HG03066 (cell line): ENCODE results near the gene AGXT.

Source experiments
- ATAC-seq: cut with Tn5 transposase; IDR thresholded peaks from one replicate; pipeline ENCODE4 v1.9.1; 2021; ENCODE audit warnings: low read depth; ENCODE audit not compliant: unreplicated experiment

The AGXT gene

DNA sequence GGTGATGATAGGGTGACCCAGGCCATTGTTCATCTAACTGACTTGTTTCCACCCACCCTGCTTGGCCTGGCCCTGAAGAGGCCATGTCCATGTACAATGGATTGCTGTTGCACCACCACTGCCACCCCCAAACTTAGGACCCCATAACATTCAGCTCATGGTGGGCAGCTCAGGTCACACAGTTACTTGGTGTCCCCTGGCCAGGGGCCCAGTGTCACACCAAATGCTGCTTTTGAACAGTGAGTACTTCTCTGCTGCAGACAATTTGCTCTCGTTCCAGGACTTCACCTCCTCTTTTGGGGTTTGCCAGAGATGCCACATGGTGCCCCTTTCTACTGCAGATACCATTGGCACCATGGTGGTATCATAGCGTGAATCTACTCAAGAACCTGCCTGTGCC is 15.6 kb downstream of the AGXT start:
- no peak for ATAC-seq

DNA sequence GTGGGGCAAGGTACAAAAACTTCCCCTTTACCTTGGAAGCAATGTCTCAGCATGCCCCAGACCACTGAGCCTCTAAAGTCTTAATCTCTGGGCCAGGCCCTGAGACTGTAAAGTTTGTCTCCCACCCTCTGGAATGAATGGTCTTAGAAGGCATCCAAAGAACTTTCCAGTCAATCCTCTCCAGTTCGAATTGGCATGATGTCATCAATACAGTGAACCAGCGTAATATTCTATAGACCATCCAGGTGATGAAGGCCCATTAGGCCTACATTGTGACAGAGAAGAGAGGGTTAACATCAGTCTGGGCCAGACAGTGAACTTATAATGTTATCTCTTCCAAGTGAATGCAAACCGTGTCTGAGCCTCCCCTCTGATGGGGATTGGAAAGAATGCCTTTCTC is 16.1 kb downstream of the AGXT start:
- ATAC-seq, result no peak

DNA sequence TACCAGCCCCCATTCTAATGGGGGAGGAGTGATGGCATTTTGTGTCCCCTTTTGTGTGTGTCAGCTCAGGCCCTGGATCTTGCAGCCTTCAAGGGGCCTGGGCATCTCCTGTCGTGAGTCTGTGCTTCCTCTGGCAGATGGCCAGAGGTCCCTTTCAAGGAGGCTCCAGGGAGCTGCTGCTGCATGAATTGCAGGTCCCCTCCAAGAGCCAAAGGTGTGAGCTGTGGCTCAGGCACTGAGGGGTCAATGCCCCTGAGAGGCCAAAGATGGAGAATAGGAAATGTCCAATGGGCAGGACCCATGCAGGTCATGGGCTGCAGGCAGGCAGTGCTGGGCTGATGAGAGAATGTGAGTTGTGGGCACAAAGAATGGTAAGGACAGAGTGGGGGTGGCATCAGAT is 16.9 kb downstream of the AGXT start:
- no peak for ATAC-seq

DNA sequence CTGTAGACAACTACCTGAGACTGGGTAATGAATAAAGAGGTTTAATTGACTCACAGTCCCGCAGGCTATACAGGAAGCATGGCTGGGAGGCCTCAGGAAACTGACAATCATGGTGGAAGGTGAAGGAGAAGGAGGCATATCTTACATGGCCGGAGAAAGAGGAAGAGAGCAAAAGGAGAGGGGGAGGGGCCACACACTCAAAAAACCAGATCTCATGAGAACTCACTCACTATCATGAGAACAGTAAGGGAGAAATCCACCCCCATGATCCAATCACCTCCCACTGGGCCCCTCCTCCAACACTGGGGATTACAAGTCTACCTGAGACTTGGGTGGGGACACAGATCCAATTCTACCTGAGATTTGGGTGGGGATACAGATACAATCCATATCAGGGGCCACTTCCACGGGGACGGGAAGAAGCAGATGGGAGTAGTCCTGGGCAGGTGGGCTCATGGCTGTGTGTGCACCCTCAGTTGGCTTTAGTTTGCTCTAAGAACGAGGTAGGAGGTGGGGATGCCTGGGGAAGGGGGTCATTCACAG is 17.5 kb downstream of the AGXT start:
- no peak for ATAC-seq

DNA sequence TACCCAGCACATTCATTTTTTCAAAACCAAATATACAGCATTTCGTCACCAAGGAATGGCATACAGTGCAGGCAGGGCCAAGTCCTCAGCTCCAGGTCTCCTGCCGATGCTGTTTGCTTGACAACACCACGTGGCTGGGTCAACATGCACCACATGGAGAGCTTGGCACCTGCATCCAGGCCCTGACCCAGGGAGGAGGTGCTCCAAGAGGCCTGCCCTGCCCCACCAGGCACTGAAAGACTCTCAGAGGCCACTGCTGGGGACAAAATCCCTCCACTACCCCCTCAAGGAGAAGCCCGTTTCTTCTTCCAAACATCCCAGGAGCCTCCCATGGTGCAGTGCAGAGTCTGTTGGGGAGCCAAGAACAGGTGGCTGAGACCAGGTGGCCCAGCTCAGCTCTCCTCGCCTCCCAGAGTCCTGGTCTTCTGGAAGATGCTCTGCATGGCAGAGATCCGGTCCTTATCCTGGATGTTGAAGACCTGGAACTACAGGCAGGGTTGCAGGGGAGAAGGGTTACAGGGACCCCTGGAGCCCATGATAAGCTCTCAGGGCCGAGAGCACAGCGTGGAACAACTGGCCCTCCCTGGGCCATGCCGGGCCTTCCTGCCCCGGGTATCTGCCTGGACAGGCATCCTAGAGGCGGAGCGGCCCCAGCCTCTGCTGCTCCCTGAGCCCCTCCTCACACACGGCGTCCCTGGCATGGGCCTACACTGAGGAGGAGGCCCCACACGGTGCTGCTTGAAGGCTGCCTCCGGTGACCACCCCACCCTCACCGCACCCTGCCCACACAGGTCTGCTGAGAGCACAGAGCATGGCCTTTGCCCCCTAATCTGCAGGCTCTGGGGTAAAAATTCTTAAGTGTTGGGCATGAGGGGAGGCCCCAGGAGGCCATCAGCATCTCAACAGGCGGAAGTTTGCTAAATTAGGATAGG is 18.3 kb downstream of the AGXT start:
- ATAC-seq, result no peak

DNA sequence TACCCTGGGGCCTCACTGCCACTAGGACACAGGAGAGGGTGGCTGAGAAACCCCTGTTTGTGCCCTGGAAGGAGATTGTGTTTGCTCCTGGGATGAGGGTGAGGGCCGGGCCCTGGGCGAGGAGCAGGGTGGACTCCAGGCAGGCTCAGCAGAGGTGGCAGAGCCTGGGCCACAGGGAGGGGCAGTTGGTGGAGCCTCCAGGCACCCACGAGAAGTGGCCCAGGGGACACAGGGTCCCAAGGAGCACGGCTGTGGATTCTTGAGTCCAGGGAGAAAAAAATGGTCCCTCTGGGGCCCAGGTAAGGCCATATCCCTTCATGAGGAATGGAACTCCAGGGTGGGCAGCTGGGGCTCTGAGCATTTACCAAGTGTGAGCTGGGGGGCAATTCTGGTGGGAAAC is 19.0 kb downstream of the AGXT start:
- no peak for ATAC-seq

DNA sequence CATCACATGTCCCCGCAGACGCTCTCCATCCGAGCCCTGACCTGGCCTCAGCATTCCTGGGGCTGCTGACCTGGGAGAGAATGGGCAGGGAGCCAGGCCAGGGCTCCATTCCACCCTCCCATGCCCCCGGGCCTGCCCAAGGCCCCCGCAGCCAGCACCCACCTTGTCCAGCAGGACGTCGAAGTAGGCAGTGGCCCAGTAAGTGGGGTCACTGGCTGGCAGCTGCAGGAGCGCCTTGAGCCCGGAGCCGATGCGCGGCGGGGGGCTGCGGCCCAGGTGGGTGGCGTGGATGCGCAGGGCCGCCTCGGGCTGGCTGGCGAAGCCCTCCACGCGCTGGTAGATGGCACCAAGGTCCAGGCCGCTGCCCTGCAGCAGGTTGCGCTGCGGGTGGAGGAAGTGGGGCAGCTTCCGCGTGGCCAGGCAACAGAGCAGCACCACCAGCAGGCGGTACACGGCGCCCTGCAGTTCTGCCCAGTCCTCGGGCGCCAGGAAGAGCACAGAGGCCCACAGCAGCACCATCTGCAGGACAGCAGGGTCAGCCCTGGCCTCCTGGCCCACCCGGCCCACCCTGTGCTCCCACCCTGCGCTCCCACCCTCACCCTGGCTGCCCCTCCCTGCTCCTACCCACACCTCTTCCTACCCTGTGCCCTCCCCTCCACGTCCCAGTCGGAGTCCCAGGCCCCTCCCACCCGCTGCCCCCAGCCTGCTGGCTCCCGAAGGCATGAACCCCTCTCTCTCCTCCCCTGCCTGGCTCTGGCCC is 19.7 kb downstream of the AGXT start:
- no peak for ATAC-seq

DNA sequence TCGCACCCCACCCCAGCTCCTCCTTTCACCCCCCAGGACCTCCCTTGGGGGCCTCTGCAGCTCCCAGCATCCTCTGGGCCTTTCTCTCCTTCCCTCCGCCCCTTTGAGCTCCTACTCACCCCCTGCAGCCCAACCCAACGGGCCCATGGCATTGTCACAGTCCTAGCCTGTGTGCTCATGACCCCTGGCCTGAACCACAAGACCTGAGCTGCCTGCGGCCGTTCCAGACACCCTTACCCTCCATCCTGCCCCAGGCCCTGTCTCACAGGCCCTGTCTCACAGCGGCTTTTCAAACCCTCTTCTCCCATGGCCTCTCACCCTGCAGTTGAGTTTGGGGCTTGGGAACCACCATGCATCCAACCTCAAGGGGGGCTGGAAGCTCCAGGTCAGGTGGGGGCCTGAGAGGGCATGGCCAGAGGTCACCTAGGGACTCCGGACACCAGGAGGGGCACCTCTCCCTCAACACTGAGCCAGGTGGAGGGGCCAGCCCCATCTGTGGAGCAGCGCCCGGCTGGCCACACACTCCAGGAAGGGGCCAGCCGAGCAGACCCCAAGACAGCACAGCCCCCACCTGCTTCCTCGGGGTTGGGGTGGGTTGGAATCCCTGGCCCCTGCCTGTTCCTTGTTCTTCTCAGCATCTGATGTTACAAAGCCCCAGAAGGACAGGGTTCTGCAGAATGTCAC is 20.4 kb downstream of the AGXT start:
- no peak for ATAC-seq

DNA sequence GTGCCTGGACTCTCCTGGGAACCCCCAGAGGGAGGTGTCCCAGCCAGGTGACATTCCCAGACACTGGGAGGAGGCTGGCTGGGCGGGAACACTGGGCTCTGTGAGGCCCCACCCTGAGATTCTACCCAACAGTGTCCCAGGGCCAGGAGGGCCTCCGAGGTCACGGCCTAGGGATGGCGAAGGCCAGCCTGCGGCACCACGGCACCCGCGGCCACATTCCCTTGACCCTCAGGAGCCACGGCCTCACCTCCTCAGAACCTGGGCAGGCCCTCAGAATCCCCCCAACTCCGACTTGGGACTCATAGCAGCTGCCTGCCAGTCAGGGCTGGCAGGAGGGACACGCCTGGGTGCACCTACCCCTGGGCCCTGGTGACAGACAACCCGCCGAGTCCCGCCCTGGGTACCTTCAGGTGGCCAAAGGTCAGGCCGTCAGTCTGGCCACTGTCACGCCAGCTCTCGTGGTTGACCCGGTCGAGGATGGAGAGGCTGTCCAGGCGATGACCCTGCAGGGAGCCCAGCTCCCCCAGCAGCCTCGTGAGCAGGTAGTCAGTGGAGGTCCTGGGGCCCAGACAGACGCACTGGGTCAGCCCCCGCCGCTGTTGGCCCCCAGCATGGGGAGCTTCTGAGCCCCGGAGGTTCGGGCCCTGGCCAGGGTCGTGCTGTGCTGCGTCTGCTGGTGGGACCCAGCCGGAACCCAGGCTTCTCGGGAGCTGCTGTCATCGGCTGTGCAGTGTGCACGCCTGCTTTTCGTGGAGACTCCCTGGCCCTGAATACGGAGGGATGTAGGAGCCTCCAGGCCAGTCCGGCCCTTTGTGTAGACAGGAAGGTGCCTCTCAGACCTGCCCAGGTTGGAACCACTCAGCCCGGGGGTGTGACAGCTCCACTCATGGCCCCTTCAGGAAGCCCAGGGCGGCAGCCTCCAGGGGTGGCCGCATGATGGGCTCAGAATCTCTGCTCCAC is 21.3 kb downstream of the AGXT start:
- no peak for ATAC-seq

DNA sequence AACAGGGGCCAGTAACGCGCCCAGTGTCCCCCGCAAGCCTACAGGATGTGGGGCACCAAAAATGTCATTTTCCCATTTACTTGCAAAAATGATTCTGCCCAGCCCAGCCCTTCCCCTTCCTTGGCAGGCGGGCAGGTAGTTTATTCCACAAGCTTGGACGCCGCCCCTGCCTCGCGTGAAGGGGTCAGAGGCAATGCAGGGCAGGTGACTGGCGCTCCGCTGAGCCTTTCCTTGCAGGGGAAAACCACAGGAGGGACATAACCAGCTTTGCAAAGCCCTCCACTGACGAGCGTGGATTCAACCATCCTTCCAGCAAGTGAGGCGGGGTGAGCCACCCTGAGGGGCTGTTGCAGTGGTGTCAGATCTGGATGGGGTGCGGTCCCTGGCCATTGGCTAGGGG is 22.1 kb downstream of the AGXT start:
- ATAC-seq, result no peak

DNA sequence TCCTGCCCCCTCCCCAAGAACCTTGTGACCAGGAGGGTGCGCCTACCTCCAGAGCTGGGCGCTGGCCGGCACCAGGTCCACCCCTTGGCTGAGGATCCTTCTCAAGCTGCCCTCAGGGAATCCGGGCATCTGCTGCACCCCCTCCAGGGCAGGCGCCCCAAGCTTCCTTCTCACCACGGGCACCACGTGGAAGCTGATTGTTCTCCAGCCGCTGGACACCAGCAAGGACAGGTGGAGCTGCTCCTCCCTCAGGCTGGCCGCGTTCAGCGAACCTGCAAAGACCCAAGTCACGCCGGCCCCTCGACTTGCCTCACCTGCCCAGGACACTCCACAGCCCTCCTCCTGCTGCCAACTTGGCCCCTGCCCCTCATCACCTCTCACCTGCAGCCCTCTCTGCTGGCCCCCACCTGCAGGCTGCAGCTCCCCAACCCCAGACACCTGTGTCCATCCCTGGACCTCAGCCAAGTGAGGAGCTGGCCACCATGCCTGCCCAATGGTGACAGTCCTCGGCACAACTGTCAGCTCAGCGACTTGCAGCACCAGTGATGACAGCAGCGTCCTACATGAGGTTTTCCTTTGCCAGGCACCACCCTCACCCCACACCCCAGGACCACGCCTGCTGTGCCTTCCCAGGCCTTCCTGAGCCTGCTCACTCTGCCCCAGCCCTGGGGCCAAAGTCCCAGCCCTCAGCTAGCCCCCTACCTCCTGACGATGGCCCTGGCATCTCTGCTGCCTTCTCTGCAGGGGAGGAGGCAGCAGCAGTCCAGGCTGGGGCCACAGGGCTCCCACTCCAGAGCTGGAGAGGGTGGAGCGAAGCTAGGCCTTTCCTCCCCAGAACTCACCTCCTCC is 23.1 kb downstream of the AGXT start:
- no peak for ATAC-seq

DNA sequence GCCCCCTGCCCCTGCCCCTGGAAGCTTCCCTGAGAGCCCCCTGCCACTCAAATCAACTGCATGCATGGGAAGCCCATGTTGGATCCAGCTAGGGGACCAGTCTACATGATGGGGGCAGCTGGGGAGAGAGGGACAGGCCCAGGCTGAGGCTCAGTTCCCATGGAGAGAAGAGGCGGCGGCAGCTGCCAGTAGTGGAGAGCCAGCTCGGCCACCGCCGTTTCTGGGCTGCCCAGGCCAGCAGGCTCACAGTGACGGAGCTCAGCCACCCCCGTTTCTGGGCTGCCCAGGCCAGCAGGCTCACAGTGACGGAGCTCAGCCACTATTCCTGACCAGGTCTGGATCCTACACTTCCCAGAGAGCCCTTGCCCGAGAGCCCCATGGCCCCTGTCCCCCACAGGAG is 23.7 kb downstream of the AGXT start:
- ATAC-seq, result no peak

DNA sequence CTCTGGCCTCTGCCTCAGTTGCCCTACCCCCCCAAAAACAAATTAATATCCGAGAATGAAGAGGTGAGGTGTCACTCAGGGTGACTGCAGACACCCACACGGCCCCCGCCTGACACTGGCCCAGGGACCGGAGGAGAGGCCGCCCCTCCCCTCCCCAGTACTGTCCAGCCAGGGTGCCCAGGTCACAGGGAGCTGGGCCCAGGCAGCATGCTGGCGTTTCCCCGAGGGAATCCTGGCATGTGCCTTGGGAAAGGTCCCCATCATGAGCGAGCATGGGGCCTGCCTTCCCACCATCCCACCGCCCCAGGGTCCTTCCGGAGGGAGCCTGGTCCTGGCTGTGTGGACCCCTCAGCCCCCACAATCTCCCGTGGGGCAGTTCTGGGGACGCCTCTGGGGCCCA is 24.3 kb downstream of the AGXT start:
- ATAC-seq, result no peak

DNA sequence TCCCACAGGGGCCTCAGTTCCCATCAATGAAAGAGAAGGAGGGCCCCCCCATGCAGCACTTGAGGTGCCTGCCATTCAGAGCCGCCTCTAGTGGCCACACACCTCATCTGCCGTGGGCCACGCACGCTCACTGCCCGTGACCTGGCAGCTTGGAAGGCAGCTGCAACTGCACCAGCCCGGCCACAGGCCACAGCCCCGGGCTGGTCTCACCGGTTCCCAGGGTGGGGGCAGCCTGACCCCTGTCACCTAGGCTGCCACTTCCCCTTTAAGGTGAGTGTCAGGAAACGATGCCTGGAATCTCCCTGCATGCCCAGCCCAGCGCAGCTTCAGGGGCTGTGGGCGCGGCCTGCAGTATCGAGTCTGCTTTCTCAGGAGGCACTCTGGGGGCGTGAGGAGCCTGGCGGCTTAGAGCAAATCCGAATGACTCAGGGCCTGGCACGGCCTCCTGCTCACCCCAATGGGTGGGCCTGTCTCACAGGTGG is 24.8 kb downstream of the AGXT start:
- no peak for ATAC-seq

DNA sequence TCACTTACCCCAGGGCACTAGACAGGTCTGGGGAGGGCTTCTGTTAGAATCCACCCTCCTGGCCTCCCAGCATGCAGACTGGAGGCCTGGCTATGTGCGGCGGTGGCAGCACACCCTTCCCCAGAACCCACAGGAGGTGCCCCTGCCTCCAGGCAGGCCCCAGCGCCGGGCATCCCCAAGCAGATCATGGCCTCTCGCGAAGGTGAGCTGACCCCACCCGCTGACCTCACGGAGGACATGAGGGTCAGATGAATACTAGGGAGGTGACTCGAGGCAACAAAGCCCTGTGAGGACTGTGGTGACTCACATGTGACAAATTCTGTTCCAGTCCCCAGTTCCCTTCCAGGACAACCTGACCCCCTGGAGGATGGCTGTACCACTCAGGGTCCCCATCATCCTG is 25.4 kb downstream of the AGXT start:
- ATAC-seq, result no peak

DNA sequence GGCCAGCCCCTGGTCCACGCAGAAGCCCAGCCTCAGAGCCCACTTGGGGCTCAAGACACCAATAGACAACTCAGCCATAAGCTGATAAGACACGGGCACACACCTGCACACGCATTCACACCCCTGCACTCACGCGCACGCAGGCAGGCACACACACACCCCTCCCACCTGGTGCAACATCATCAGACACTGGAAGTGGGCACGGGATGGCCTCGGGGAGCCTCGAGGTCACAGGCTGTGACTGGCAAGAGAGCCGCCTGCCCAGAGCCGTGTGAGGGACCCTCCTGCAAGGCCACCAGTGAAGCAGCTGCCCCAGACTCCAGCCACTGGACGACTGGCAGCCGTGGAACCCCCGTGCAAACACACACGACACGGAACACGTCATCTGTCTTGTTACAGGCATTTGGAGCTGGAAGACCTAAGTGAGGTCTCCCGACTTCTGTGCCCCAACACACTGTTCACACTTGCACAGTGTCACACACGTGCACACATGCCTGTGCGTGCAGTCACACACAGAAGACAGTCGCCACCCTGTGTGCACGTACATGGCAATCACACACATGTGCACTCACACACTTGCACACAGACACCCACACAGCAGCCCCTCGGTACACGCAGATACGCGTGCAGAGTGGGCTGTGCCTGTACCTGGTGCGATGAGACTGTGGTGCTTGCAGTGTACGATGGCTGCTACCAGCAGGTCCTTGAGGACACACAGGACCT is 26.4 kb downstream of the AGXT start:
- ATAC-seq, result no peak

DNA sequence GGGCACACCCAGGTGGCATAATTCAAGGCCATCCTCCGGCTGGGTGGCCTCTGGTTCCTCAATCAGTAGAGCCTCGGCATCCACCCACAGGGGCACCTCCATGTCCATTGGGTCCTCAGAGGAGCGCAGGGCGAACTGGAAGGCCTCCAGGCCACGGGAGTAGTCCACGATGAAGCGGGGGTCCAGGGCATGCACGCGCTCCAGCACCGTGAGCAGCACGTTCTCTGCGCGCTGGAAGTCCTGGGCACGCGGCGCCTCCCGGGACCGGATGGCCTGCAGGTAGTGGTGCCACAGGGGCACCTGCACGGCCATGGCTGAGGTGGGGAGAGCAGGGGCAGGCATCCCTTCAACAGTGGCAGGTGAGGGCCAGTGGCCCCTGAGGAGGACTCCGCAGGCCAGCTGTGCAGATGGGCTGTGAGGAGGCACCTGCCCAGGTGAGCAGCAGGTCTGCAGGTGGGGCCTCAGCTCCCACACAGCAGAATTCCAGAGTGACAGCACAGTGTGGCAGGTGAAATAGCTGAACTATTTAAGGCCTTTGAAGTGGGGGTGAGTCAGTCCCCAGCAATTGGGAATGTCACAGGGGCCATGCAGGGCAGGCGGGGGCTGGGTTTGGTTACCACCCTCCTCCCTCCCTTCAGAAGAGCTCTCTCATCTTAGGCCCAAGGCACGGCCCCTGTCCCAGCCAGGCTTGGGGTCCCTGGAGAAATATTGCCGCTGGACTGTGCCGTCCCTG is 27.2 kb downstream of the AGXT start, which contains the start of gene MAB21L4:
Gene MAB21L4 (minus strand): TSS at position 501 of the 733 bp plus-strand sequence. CDS start 159 bp downstream, at position 342.
- no peak for ATAC-seq
